Measurements from ENCODE around the gene C10orf53. TPM values are rescaled to one million over a fixed set of nuclear protein-coding genes. Genes with fewer than 3 reads are reported as not detected.

The C10orf53 gene
- polyA plus RNA-seq, 1 of the 3 experiments (the other 2 are of a cell fraction), result not detected

DNA sequence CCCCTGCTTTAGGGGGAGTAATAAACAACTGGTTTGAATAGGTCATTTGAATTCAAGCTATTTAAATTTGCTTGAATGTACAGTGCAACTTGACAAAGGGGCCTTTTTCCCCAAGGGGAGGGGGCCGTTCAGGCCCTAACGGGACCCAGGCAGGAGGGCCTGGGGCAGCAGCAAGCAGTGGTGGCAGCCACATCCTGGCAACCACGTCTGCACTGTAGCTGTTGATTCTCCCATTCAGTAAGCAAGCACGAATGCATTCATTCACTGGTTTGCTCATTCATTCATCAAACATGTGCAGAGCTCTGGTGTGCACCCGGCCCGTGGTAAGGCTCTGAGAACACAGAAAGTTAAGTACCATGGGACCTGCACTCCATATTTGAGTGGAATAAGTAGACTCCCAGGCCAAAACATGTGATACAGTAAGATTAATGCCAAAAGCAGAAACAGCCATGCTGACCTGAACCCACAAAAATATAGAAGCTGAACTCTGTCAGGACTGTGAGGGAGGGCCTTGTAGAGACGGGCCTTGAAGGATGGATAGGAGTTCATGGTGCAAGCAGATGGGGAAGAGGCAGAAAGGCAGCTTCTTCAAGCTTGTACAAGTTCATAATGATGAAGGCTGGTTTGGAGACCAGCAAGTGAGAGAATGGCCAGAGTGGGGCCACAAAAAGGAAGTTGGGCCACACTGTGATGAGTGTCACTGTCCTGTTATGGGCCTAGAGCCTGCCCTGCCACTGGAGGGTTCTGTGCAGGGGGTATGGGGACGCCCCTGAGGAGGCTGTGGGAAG lies 29.3 kb upstream of the C10orf53 start:
- no peaks in the 10 kb centered on the region for H3K9me3 ChIP-seq
- POLR2A ChIA-PET, result no interaction called here

DNA sequence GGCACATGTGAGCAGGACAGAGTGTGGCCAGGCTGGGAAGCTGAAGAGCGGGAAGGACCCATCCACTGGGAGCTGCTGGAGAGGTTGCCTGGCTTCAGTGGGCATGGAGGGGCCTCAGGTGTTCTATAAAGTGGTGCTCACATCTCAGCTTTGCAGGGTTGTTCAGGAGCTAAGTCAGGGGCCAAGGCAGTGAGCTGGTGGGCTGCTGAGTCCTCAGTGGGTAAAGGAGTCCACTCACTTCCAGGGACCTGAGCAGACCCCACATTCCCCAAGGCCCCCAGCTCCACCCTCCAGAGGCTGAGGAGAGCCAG lies 28.8 kb upstream of the C10orf53 start:
- Histone ChIP-seq H3K9ac (no peak overlapping the region), H3K4me2 (no peak overlapping the region), H3K27ac (ENCODE audit: low read depth in 2 of 2, low read length in 1 of 2) (no peak overlapping the region), H3K36me3 (replicated peaks in 1 of 2; ENCODE audit: control insufficient read depth in 1 of 2, insufficient read depth in 2 of 2, low read length in 1 of 2) (no peaks in the 10 kb centered on the region), H3K4me3 (ENCODE audit: low read depth in 2 of 2, low read length in 1 of 2) (no peak overlapping the region), H3K4me1 (ENCODE audit: control insufficient read depth in 1 of 2, insufficient read depth in 2 of 2, low read depth in 1 of 2, low read length in 1 of 2) (peaks cover 0 to 12% of the 10 kb centered on the region in 2 experiments; a peak in 1 of 4 replicates), H2AFZ (ENCODE audit: low read depth) (no peak overlapping the region), H3K9me2 (no peaks in the 10 kb centered on the region), H3K27me3 (ENCODE audit: insufficient read depth) (no peaks in the 10 kb centered on the region), H3F3A (replicated peaks; ENCODE audit: insufficient read depth) (no peaks in the 10 kb centered on the region), H3K79me2 (ENCODE audit: insufficient read depth) (no peaks in the 10 kb centered on the region), H4K20me1 (ENCODE audit: insufficient read depth) (no peaks in the 10 kb centered on the region), H3K9me3 (no peaks in the 10 kb centered on the region)
- WGBS (ENCODE audit: low lambda C conversion rate), result 83% methylated on average over 1 of the region's 1 CpG
- DNase-seq, result peak; percentile 4
- POLR2A ChIA-PET, result no interaction called here
- CTCF ChIA-PET, result interaction anchor here (0.8 to 1.6 kb wide), 3 partner anchors 12 to 58 kb away, joined by 3 read pairs; no protein-coding TSS in a partner anchor
- TF ChIP-seq, protein P1, sequence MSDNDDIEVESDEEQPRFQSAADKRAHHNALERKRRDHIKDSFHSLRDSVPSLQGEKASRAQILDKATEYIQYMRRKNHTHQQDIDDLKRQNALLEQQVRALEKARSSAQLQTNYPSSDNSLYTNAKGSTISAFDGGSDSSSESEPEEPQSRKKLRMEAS (IDR thresholded peaks at IDR 0.05; ENCODE audit: low read depth), result no peak
- TF ChIP-seq TEAD4 (IDR thresholded peaks at IDR 0.05; ENCODE audit: borderline replicate concordance, insufficient read depth), result no peak
- TF ChIP-seq, protein P2, sequence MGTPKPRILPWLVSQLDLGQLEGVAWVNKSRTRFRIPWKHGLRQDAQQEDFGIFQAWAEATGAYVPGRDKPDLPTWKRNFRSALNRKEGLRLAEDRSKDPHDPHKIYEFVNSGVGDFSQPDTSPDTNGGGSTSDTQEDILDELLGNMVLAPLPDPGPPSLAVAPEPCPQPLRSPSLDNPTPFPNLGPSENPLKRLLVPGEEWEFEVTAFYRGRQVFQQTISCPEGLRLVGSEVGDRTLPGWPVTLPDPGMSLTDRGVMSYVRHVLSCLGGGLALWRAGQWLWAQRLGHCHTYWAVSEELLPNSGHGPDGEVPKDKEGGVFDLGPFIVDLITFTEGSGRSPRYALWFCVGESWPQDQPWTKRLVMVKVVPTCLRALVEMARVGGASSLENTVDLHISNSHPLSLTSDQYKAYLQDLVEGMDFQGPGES (IDR thresholded peaks at IDR 0.05; ENCODE audit: low read depth, low read length), result no peak
- no peak for TF ChIP-seq NFIC (IDR thresholded peaks at IDR 0.05; ENCODE audit: borderline replicate concordance)
- TF ChIP-seq, protein P3, sequence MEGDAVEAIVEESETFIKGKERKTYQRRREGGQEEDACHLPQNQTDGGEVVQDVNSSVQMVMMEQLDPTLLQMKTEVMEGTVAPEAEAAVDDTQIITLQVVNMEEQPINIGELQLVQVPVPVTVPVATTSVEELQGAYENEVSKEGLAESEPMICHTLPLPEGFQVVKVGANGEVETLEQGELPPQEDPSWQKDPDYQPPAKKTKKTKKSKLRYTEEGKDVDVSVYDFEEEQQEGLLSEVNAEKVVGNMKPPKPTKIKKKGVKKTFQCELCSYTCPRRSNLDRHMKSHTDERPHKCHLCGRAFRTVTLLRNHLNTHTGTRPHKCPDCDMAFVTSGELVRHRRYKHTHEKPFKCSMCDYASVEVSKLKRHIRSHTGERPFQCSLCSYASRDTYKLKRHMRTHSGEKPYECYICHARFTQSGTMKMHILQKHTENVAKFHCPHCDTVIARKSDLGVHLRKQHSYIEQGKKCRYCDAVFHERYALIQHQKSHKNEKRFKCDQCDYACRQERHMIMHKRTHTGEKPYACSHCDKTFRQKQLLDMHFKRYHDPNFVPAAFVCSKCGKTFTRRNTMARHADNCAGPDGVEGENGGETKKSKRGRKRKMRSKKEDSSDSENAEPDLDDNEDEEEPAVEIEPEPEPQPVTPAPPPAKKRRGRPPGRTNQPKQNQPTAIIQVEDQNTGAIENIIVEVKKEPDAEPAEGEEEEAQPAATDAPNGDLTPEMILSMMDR (IDR thresholded peaks at IDR 0.05), result no peak
- TF ChIP-seq, protein P4, sequence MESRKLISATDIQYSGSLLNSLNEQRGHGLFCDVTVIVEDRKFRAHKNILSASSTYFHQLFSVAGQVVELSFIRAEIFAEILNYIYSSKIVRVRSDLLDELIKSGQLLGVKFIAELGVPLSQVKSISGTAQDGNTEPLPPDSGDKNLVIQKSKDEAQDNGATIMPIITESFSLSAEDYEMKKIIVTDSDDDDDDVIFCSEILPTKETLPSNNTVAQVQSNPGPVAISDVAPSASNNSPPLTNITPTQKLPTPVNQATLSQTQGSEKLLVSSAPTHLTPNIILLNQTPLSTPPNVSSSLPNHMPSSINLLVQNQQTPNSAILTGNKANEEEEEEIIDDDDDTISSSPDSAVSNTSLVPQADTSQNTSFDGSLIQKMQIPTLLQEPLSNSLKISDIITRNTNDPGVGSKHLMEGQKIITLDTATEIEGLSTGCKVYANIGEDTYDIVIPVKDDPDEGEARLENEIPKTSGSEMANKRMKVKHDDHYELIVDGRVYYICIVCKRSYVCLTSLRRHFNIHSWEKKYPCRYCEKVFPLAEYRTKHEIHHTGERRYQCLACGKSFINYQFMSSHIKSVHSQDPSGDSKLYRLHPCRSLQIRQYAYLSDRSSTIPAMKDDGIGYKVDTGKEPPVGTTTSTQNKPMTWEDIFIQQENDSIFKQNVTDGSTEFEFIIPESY (IDR thresholded peaks at IDR 0.05; ENCODE audit: borderline replicate concordance, low read depth), result no peak
- no peak for TF ChIP-seq EP300 (IDR thresholded peaks at IDR 0.05; ENCODE audit: borderline replicate concordance in 1 of 2, low read depth in 1 of 2, low read length in 1 of 2)
- TF ChIP-seq CHD2 (IDR thresholded peaks at IDR 0.05; ENCODE audit: low read length, partially characterized antibody), result no peak
- no peak for TF ChIP-seq EZH2phosphoT487 (IDR thresholded peaks at IDR 0.05; ENCODE audit: borderline replicate concordance, low read depth)
- no peak for TF ChIP-seq TCF12 (IDR thresholded peaks at IDR 0.05)
- TF ChIP-seq, protein P5, sequence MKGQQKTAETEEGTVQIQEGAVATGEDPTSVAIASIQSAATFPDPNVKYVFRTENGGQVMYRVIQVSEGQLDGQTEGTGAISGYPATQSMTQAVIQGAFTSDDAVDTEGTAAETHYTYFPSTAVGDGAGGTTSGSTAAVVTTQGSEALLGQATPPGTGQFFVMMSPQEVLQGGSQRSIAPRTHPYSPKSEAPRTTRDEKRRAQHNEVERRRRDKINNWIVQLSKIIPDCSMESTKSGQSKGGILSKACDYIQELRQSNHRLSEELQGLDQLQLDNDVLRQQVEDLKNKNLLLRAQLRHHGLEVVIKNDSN (IDR thresholded peaks at IDR 0.05; ENCODE audit: borderline replicate concordance, low read depth), result no peak

More for the DNA sequence above, 29.3 kb upstream of the C10orf53 start:
- Histone ChIP-seq H3K36me3 (replicated peaks in 1 of 2; ENCODE audit: control insufficient read depth in 1 of 2, insufficient read depth in 2 of 2, low read length in 1 of 2) (no peaks in the 10 kb centered on the region), H4K20me1 (ENCODE audit: insufficient read depth) (no peaks in the 10 kb centered on the region), H3F3A (replicated peaks; ENCODE audit: insufficient read depth) (no peaks in the 10 kb centered on the region), H3K79me2 (ENCODE audit: insufficient read depth) (no peaks in the 10 kb centered on the region), H3K9me2 (no peaks in the 10 kb centered on the region), H3K27me3 (ENCODE audit: insufficient read depth) (no peaks in the 10 kb centered on the region), H3K4me2 (no peak overlapping the region), H3K4me1 (ENCODE audit: control insufficient read depth in 1 of 2, insufficient read depth in 2 of 2, low read depth in 1 of 2, low read length in 1 of 2) (peaks cover 0 to 12% of the 10 kb centered on the region in 2 experiments; a peak in 1 of 4 replicates), H3K27ac (ENCODE audit: low read depth in 2 of 2, low read length in 1 of 2) (no peak overlapping the region), H2AFZ (ENCODE audit: low read depth) (no peak overlapping the region), H3K9ac (no peak overlapping the region), H3K4me3 (ENCODE audit: low read depth in 2 of 2, low read length in 1 of 2) (no peak overlapping the region)
- CTCF ChIA-PET, result interaction anchor here (1.1 to 1.6 kb wide), 3 partner anchors 12 to 57 kb away, joined by 3 to 5 read pairs (median 3); no protein-coding TSS in a partner anchor
- peak; percentile 3 for DNase-seq
- TF ChIP-seq YY1 (IDR thresholded peaks at IDR 0.05; ENCODE audit: low read depth) (no peak), EZH2phosphoT487 (IDR thresholded peaks at IDR 0.05; ENCODE audit: borderline replicate concordance, low read depth) (no peak), RAD21 (IDR thresholded peaks at IDR 0.05; ENCODE audit: low read length) (no peak), FOXJ3 (CRISPR knock-in tag; IDR thresholded peaks at IDR 0.05) (no peak), RXRA (IDR thresholded peaks at IDR 0.05; ENCODE audit: borderline replicate concordance, low read depth) (no peak), SMC3 (IDR thresholded peaks at IDR 0.05; ENCODE audit: low read depth, low read length) (no peak)
- TF ChIP-seq, protein P6, sequence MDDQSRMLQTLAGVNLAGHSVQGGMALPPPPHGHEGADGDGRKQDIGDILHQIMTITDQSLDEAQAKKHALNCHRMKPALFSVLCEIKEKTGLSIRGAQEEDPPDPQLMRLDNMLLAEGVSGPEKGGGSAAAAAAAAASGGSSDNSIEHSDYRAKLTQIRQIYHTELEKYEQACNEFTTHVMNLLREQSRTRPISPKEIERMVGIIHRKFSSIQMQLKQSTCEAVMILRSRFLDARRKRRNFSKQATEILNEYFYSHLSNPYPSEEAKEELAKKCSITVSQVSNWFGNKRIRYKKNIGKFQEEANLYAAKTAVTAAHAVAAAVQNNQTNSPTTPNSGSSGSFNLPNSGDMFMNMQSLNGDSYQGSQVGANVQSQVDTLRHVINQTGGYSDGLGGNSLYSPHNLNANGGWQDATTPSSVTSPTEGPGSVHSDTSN (IDR thresholded peaks at IDR 0.05), result no peak
- TF ChIP-seq, protein P5 (IDR thresholded peaks at IDR 0.05; ENCODE audit: borderline replicate concordance, low read depth), result no peak
- TF ChIP-seq, protein P1 (IDR thresholded peaks at IDR 0.05; ENCODE audit: low read depth), result no peak
- WGBS (ENCODE audit: low lambda C conversion rate), result 35% methylated on average over 7 of the region's 8 CpGs
